Activated CD4-positive, alpha-beta T cell treated with anti-CD3 and anti-CD28 coated beads, Interleukin-2, amount 10 ng/mL, durations not matched to agents 7 days and 5 days (primary cell): Measurements from ENCODE around the gene EFNB3. TPM values are rescaled to one million over a fixed set of nuclear protein-coding genes. Genes with fewer than 3 reads are reported as not detected.

Experiments used
- CTCF ChIA-PET: fragments of 350-600 bp; sonication (Branson Sonifier 250); formaldehyde crosslinking; loops from one replicate; lab custom pipeline; 2021; ENCODE audit warnings: antibody characterized with exemption; lab: Charles Lee
- POLR2A ChIA-PET: fragments of 350-600 bp; sonication (Branson Sonifier 250); formaldehyde crosslinking; loops from one replicate; lab custom pipeline; 2021; ENCODE audit warnings: antibody characterized with exemption; lab: Charles Lee
- DNase-seq: peaks from one replicate; pipeline ENCODE4 v3.0.0-alpha.2; 2020
- H3K27ac Mint-ChIP-seq: one replicate; pipeline ENCODE4 v1.8.0; 2021; ENCODE audit warnings: mild to moderate bottlenecking, moderate library complexity, mixed read lengths
- H3K27me3 Mint-ChIP-seq: one replicate; pipeline ENCODE4 v1.8.0; 2021; ENCODE audit warnings: mixed read lengths
- H3K36me3 Mint-ChIP-seq: one replicate; pipeline ENCODE4 v1.8.0; 2021; ENCODE audit warnings: low read depth, mixed read lengths
- H3K4me1 Mint-ChIP-seq: one replicate; pipeline ENCODE4 v1.8.0; 2021; ENCODE audit warnings: mixed read lengths
- H3K4me3 Mint-ChIP-seq: one replicate; pipeline ENCODE4 v1.8.0; 2021; ENCODE audit warnings: mild to moderate bottlenecking, moderate library complexity, mixed read lengths
- H3K9me3 Mint-ChIP-seq: one replicate; pipeline ENCODE4 v1.8.0; 2021; ENCODE audit warnings: mixed read lengths
- total RNA-seq, 2 experiments: library from RNA; stranded (reverse); gene quantifications; one replicate each; pipeline ENCODE4 v1.2.3, GENCODE V29; 2021

Gene EFNB3
- total RNA-seq, 2 experiments from 2014 or later, result not detected

DNA sequence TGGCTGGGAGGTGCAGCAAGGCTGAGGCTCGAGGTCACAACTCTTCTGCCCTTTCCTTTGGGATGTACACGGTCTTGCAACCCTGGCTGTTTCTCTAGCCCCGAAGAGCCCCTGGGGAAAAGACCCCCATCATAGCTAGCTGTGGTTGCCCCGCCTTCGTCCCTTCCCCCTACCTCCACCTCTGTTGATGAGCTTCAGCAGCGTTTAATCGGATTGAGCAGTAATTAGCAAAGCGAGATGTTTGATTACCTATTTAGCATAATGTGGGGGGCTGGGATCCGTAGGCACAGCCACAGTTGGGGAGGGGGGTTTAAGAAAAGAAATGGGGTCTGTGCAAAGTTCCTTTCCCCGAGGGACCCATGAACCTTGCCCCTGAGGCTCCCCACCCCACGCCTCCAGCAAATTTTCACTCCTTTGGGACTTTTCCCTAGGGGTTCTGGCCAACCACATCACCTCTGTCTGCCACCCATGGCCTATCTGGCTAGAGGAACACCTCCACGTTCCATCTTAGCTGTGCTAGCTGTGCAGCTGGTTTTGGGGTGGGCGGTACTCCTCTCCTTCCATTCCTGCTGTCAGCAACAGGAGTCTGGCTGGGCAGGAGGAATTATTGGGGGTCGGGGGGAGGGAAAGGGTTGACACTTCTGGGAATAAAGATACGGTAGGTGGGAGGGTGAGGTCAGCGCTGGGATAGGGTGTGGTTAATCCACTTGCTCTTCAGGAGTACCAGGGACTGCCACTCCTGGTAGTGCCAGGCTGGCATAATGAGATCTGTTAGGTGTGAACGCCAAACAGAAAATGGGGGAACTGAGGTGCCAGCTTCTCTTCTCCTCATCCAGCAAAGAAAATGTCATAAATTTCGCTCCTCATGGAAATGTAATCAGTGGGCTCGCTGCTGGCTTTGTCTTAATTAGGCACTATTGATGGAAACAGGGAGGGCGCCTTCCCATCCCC is 11.2 kb downstream of the EFNB3 start:
- CTCF ChIA-PET, result interaction anchor here (2.7 to 2.8 kb wide), 2 partner anchors 10 to 28 kb away, joined by 9 to 12 read pairs; partner anchors contain the start of genes TP53 and WRAP53
- Mint-ChIP-seq H3K4me3 (peak overlapping the region; percentile 50), H3K4me1 (peaks cover 32% of the 10 kb centered on the region), H3K27me3 (peaks cover 73% of the 10 kb centered on the region), H3K9me3 (no peaks in the 10 kb centered on the region), H3K27ac (peak overlapping the region; percentile 54), H3K36me3 (no peaks in the 10 kb centered on the region)
- DNase-seq, result no peak
- POLR2A ChIA-PET, result no interaction called here

DNA sequence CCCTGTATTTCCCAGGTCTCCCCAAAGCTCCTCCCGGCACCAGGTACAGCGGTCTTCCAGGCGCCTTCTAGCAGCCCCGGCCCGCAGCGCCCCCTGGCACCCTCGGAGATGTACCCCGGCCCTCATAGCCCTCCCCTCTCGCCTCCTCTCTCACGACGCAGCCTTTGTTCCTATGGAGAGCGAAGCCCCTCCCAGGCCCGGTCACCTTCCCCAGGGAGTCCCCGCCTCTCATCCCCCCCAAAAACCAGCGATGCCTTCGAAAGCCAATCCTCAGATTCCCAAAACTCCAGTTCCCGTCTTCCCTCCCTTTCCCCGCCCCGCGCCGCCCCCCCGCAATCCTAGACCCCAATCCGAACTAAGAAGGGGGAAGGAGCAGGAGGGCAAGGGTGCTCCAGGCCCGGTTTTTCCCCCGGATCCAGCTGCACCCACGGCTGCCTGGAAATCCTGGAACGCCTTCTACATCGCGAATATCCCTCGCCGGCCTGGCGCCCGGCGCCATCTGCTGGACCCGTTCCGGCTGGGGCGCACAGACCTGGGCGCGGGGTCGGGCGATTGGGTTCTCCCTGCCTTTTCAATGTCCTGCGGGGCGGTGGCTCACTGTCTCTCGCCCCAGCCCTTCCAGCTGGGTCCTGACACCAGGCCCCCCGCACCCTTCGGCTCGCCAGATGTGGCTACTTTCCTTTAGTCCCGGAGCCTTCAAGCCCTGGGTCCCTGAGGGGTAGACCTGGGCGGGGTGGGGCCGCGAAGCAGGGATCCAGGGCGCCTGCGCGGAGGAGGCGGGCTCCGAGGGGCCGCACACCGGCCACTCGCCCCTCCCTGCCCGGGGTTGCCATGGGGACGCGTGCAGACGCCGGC is 12.1 kb downstream of the EFNB3 start, which contains the start of gene DNAH2:
DNAH2 (plus strand) TSS at position 844 of the 855 bp plus-strand sequence. CDS start 1,991 bp downstream, outside the sequence.
- H3K36me3 Mint-ChIP-seq, result no peaks in the 10 kb centered on the region
- peaks cover 28% of the 10 kb centered on the region for H3K4me1 Mint-ChIP-seq
- H3K4me3 Mint-ChIP-seq, result peak within 1 kb of the TSS; percentile 72
- H3K27me3 Mint-ChIP-seq, result peaks cover 68% of the 10 kb centered on the region
- DNase-seq, result peak; percentile 44
- ChIA-PET CTCF (interaction anchor here (2.7 to 2.8 kb wide), 2 partner anchors 11 to 29 kb away, joined by 9 to 12 read pairs; partner anchors contain the start of genes TP53 and WRAP53), POLR2A (no interaction called here)
- H3K9me3 Mint-ChIP-seq, result no peaks in the 10 kb centered on the region
- no peak within 1 kb of the TSS for H3K27ac Mint-ChIP-seq

DNA sequence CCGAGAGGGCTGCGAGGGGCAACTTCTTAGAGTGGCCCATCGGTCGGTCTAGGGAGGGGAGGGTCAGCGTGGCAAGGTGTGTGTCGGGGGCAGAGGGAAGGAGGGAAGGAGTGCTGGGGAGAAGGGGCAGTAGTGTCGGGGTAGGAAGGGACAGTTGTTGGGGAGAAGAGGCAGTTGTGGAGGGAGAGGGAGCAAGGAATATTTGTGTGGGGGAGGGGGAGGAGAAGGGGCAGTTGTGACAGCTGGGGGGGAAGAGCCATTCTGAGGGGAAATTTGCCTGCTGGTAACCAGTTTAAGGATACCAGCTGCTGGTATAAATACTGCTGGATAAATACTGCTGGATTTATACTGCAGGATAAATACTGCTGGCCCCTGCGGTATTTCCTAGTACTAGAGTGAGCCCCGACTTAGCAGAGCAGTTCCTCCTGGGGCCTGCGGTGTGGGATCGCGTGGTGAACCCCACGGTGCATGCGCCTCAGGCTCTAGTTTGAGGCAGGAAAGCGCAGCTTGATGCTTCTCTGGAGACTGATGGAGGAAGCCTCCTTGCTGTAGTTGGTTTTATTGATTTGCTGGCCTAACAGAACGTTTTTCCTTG is 12.9 kb downstream of the EFNB3 start:
- H3K9me3 Mint-ChIP-seq, result no peaks in the 10 kb centered on the region
- CTCF ChIA-PET, result interaction anchor here (2.7 to 2.8 kb wide), 2 partner anchors 11 to 30 kb away, joined by 9 to 12 read pairs; partner anchors contain the start of genes TP53 and WRAP53
- no peak overlapping the region for H3K27ac Mint-ChIP-seq
- no peaks in the 10 kb centered on the region for H3K36me3 Mint-ChIP-seq
- peaks cover 67% of the 10 kb centered on the region for H3K27me3 Mint-ChIP-seq
- POLR2A ChIA-PET, result no interaction called here
- H3K4me3 Mint-ChIP-seq, result peak overlapping the region; percentile 45
- H3K4me1 Mint-ChIP-seq, result peaks cover 25% of the 10 kb centered on the region
- peak; percentile 70 for DNase-seq

DNA sequence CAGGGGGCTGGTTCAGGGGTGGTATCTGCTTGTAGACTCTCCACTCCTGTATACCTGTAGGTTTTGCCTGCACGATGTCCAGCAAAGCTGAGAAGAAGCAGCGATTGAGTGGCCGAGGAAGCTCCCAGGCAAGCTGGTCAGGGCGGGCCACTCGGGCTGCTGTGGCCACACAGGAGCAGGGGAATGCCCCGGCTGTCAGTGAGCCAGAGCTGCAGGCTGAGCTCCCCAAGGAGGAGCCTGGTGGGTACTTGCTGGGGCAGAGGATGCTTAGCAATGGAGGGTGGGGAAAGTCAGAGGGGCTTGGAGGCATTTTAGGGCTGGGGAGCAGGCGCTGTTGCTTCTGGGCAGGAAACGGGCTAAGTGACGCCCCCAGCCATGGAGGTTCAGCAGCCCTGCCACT is 14.7 kb downstream of the EFNB3 start:
- Mint-ChIP-seq H3K36me3 (no peaks in the 10 kb centered on the region), H3K4me3 (no peak overlapping the region), H3K4me1 (peaks cover 20% of the 10 kb centered on the region), H3K9me3 (no peaks in the 10 kb centered on the region), H3K27me3 (peaks cover 59% of the 10 kb centered on the region), H3K27ac (no peak overlapping the region)
- POLR2A ChIA-PET, result no interaction called here
- CTCF ChIA-PET, result no interaction called here
- no peak for DNase-seq

DNA sequence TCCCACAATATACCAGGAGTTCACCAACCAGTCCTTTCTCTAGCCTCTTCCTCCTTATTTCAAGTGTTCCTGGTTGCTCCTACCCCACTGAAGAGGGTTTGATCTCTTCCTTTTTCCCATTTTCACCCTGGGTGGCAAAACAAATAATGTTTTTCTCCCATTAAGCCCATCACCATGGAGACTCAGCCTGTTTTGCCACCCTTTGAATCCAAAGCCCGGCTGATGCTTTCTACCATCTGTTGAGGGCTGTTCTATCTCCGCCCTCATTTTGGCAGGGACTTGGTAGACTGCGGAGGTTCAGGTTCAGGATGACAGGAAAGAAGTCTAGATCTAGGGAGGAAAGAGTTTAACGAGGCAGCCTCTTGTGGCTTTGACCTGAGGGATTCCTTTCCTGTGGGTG is 15.1 kb downstream of the EFNB3 start:
- H3K4me3 Mint-ChIP-seq, result no peak overlapping the region
- no peak for DNase-seq
- POLR2A ChIA-PET, result no interaction called here

DNA sequence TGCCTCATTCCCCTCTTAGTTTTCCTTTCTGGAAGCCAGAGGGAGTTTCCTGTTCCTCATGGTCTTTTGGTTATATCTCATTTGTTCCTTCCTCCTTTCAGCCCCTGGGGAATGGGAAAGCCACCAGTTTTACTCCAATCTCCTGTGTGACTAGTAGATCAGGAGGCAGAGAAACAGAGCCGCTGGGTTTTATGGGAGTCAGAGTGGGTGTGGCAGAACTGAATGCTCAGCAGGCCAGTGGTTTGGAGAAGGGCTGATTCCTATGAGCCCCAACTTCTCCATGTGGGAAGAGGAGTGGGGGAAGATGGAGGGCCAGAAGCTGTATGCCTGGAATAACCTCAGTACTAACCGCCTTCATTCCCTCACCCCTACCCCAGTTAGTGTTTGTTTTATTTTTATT is 16.6 kb downstream of the EFNB3 start:
- no peaks in the 10 kb centered on the region for H3K9me3 Mint-ChIP-seq
- ChIA-PET CTCF (interaction anchor here (1.5 kb wide), 1 partner anchor 33 kb away, joined by 3 read pairs; the partner anchor contains the start of gene WRAP53), POLR2A (no interaction called here)
- no peaks in the 10 kb centered on the region for H3K36me3 Mint-ChIP-seq
- DNase-seq, result no peak
- peaks cover 18% of the 10 kb centered on the region for H3K4me1 Mint-ChIP-seq
- H3K27ac Mint-ChIP-seq, result no peak overlapping the region
- peaks cover 43% of the 10 kb centered on the region for H3K27me3 Mint-ChIP-seq
- no peak overlapping the region for H3K4me3 Mint-ChIP-seq

More for the DNA sequence above, 15.1 kb downstream of the EFNB3 start:
- peaks cover 20% of the 10 kb centered on the region for H3K4me1 Mint-ChIP-seq
- CTCF ChIA-PET, result no interaction called here
- peaks cover 57% of the 10 kb centered on the region for H3K27me3 Mint-ChIP-seq
- no peak overlapping the region for H3K27ac Mint-ChIP-seq
- H3K9me3 Mint-ChIP-seq, result no peaks in the 10 kb centered on the region
- H3K36me3 Mint-ChIP-seq, result no peaks in the 10 kb centered on the region

DNA sequence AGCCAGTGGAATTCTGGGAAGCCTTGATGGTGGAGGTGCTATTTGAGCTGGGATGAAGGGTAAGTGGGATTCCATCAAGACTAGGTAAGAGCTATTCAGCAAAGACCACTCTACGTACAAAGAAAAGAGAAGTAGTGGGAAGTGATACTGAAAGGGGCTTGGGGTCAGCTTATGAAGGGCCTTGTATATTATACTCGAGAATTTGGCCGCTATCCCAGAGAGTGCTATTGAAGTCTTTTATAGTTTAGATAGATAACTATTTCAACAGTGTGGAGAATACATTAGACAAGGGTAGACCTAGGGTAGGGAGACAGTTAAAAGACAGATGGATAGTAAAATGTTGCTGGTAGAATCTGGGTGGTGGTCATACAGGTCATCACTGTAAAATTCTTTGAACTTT is 22.9 kb downstream of the EFNB3 start:
- no peak for DNase-seq
- no peaks in the 10 kb centered on the region for H3K36me3 Mint-ChIP-seq
- no peaks in the 10 kb centered on the region for H3K9me3 Mint-ChIP-seq
- no peaks in the 10 kb centered on the region for H3K4me1 Mint-ChIP-seq
- ChIA-PET CTCF (interaction anchor here (0.8 kb wide), 1 partner anchor 9 kb away, joined by 3 read pairs; no protein-coding TSS in a partner anchor), POLR2A (no interaction called here)
- peaks cover 13% of the 10 kb centered on the region for H3K27me3 Mint-ChIP-seq
- no peak overlapping the region for H3K4me3 Mint-ChIP-seq
- H3K27ac Mint-ChIP-seq, result no peak overlapping the region

DNA sequence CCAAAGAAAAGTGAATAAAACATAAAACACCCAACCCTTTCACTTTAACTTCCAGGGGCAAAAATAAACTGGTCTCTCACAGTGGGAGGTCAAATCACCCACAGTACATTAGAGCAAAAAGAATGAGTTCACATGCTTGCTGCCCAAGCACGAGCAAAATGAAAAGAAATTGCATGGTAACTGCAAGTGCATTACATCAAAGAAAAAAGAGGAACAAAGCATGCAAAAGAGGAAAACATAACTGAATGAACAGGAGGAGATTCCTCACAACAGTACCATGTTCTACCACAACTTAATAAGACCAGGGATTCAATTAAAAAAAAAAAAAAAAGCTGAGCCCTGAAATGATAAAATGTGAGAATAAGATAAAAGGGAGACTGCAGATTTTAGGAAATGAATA is 24.8 kb downstream of the EFNB3 start:
- H3K36me3 Mint-ChIP-seq, result no peaks in the 10 kb centered on the region
- no peak overlapping the region for H3K27ac Mint-ChIP-seq
- peaks cover 12% of the 10 kb centered on the region for H3K27me3 Mint-ChIP-seq
- no peaks in the 10 kb centered on the region for H3K4me1 Mint-ChIP-seq
- DNase-seq, result no peak
- H3K9me3 Mint-ChIP-seq, result no peaks in the 10 kb centered on the region
- CTCF ChIA-PET, result interaction anchor here (0.6 kb wide), 1 partner anchor 140 kb away, joined by 3 read pairs; the partner anchor contains the start of gene SOX15
- H3K4me3 Mint-ChIP-seq, result no peak overlapping the region
- POLR2A ChIA-PET, result no interaction called here

DNA sequence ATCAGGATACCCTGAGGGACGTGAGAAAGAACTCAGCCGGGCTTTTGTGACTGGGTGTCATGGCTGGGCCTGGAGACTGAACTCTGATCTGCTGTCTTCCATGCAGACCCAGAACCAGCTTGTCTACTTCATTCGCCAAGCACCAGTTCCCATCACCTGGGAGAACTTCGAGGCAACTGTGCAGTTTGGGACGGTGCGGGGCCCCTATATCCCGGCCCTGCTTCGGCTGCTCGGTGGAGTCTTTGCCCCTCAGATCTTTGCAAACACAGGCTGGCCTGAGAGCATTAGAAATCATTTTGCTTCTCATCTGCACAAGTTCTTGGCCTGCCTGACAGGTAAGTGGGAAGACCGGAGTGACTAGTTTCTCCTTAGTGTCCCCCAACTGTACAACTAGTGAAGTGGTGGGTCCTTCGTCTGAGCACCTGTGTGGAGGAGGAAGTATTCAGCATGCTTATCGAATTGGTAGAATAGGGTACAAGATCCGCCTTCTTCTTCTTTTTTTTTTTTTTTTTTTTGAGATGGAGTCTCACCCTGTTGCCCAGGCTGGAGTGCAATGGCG is 28.1 kb downstream of the EFNB3 start:
- no peaks in the 10 kb centered on the region for H3K36me3 Mint-ChIP-seq
- no peaks in the 10 kb centered on the region for H3K9me3 Mint-ChIP-seq
- no peaks in the 10 kb centered on the region for H3K4me1 Mint-ChIP-seq
- no peak overlapping the region for H3K4me3 Mint-ChIP-seq
- peaks cover 12% of the 10 kb centered on the region for H3K27me3 Mint-ChIP-seq
- ChIA-PET CTCF (interaction anchor here (0.7 kb wide), 1 partner anchor 13 kb away, joined by 3 read pairs; no protein-coding TSS in a partner anchor), POLR2A (no interaction called here)
- no peak for DNase-seq
- no peak overlapping the region for H3K27ac Mint-ChIP-seq

DNA sequence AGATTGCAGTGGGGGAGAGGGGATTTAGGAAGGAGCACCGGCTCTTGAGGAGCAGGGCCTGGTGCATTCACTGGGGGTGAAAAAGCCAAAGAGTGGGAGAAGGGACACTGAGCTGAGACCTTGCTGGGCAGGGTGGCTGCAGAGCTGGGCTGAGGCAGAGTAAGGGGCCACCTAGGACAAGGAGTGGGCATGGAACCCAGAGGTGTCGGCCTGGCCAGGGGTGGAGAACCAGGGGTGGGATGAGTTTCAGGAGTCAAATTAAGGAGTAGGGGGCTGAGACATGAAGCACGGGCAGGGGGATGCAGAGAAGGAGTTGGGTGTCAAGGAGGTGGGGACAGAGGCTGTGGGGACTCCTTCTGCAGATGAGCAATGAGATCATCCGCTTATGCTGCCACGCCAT is 32.6 kb downstream of the EFNB3 start:
- Mint-ChIP-seq H3K9me3 (no peaks in the 10 kb centered on the region), H3K4me3 (no peak overlapping the region), H3K36me3 (no peaks in the 10 kb centered on the region), H3K4me1 (no peaks in the 10 kb centered on the region), H3K27me3 (peaks cover 14% of the 10 kb centered on the region), H3K27ac (no peak overlapping the region)
- ChIA-PET CTCF (interaction anchor here (1.0 kb wide), 1 partner anchor 10 kb away, joined by 3 read pairs; no protein-coding TSS in a partner anchor), POLR2A (no interaction called here)
- no peak for DNase-seq

DNA sequence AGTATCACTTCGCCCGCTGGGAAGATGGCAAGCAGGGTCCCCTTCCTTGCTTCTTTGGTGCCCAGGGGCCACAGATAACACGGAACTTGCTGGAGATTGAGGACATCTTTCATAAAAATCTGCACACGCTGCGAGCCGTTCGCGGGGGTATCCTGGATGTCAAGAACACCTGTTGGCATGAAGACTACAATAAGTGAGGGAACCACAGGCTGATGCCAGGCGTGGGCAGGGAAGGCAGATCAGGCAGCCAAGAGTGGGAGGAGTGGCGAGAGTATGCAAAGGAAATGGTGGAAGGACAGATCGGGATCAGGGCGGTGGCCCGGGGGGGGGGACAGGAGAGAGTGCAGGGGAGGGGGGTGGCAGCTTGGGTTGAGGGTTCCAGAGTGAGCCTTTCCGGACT is 34.7 kb downstream of the EFNB3 start:
- Mint-ChIP-seq H3K4me1 (no peaks in the 10 kb centered on the region), H3K36me3 (no peaks in the 10 kb centered on the region), H3K4me3 (no peak overlapping the region), H3K9me3 (no peaks in the 10 kb centered on the region), H3K27me3 (peaks cover 9% of the 10 kb centered on the region), H3K27ac (no peak overlapping the region)
- ChIA-PET POLR2A (no interaction called here), CTCF (no interaction called here)
- no peak for DNase-seq

DNA sequence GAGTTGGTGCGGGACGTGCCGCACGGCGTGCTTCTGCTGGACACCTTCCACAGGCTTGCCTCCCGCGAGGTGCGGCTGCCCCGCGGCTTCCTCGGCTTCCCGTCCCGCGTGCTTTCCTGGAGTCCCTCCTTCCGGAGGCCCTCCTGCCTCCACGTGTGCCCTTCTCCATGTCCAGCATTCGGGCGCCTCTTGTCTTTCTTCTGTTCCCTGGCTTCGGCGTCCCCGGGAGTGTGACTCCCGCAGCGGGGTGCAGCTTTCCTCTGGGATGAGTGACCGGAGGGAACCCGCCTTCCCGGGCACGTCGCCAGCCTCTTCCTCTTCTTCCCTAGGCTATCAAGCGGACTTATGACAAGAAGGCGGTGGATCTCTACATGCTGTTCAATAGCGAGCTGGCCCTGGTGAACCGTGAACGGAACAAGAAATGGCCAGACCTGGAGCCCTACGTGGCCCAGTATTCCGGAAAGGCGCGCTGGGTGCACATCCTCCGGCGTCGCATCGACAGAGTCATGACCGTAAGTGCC is 35.5 kb downstream of the EFNB3 start:
- Mint-ChIP-seq H3K36me3 (no peaks in the 10 kb centered on the region), H3K27ac (no peak overlapping the region), H3K9me3 (no peaks in the 10 kb centered on the region), H3K4me1 (no peaks in the 10 kb centered on the region), H3K27me3 (peaks cover 9% of the 10 kb centered on the region), H3K4me3 (no peak overlapping the region)
- POLR2A ChIA-PET, result no interaction called here
- CTCF ChIA-PET, result no interaction called here
- no peak for DNase-seq
